ENCODE data around the gene OLIG2.

The OLIG2 gene

GRCh38 chr21:33008333-33009051, 17.2 kb upstream of the OLIG2 start:
- Histone ChIP-seq H2BK5ac (ENCODE audit: low read depth, low read length, poor library complexity, severe bottlenecking) (no peak overlapping the region), H4K8ac (ENCODE audit: low read length) (no peak overlapping the region), H3K9ac (ENCODE audit: low read length) (no peak overlapping the region), H3K4me1 (ENCODE audit: control insufficient read depth, insufficient read depth, low read depth, low read length) (peaks cover 2% of the 10 kb centered on the region), H2BK12ac (ENCODE audit: low read length in 2 of 2) (no peak overlapping the region), H3K27me3 (ENCODE audit: control insufficient read depth in 1 of 2, insufficient read depth in 1 of 2, low read length in 2 of 2) (peaks cover 20 to 28% of the 10 kb centered on the region in 2 experiments), H3K36me3 (ENCODE audit: control insufficient read depth in 1 of 2, insufficient read depth in 2 of 2, low read depth in 1 of 2, low read length in 2 of 2) (no peaks in the 10 kb centered on the region), H3K4ac (ENCODE audit: low read depth in 1 of 2, low read length in 2 of 2) (no peak overlapping the region), H3K79me1 (replicated peaks; ENCODE audit: low read length, poor library complexity, severe bottlenecking) (no peaks in the 10 kb centered on the region), H2AFZ (ENCODE audit: low read depth, low read length) (no peak overlapping the region), H3K9me3 (ENCODE audit: control insufficient read depth, low read length) (no peaks in the 10 kb centered on the region), H3K27ac (ENCODE audit: low read length, poor library complexity, severe bottlenecking) (no peak overlapping the region), H3K4me2 (ENCODE audit: low read length, poor library complexity, severe bottlenecking) (no peak overlapping the region), H2BK120ac (ENCODE audit: low read depth, low read length) (no peak overlapping the region), H2BK15ac (ENCODE audit: low read depth, poor library complexity, severe bottlenecking) (no peak overlapping the region), H3K18ac (ENCODE audit: low read depth in 1 of 2, low read length in 2 of 2) (no peak overlapping the region), H2AK5ac (ENCODE audit: low read length, severe bottlenecking) (no peak overlapping the region), H3K14ac (ENCODE audit: low read length in 2 of 2) (no peak overlapping the region), H4K91ac (ENCODE audit: low read length) (no peak overlapping the region), H3K23ac (ENCODE audit: low read length in 2 of 2) (no peak overlapping the region), H3K4me3 (ENCODE audit: insufficient read depth in 1 of 2, low read depth in 1 of 2, low read length in 2 of 2) (no peak overlapping the region)
- DNase-seq, result no peak
- 83% methylated on average over 2 of the region's 3 CpGs for WGBS

GRCh38 chr21:33010931-33011330, 14.8 kb upstream of the OLIG2 start:
- no peak overlapping the region for H3K4me2 ChIP-seq (ENCODE audit: low read length, poor library complexity, severe bottlenecking)
- H3K23ac ChIP-seq (ENCODE audit: low read length in 2 of 2), result no peak overlapping the region
- H3K14ac ChIP-seq (ENCODE audit: low read length in 2 of 2), result no peak overlapping the region
- 100% methylated on average over 1 of the region's 1 CpG for WGBS
- no peak overlapping the region for H3K4me3 ChIP-seq (ENCODE audit: insufficient read depth in 1 of 2, low read depth in 1 of 2, low read length in 2 of 2)
- H3K4me1 ChIP-seq (ENCODE audit: control insufficient read depth, insufficient read depth, low read depth, low read length), result peaks cover 2% of the 10 kb centered on the region
- no peak overlapping the region for H4K8ac ChIP-seq (ENCODE audit: low read length)
- no peak overlapping the region for H2BK120ac ChIP-seq (ENCODE audit: low read depth, low read length)
- H2BK15ac ChIP-seq (ENCODE audit: low read depth, poor library complexity, severe bottlenecking), result no peak overlapping the region
- H3K4ac ChIP-seq (ENCODE audit: low read depth in 1 of 2, low read length in 2 of 2), result no peak overlapping the region
- H3K9me3 ChIP-seq (ENCODE audit: control insufficient read depth, low read length), result no peaks in the 10 kb centered on the region
- H2AK5ac ChIP-seq (ENCODE audit: low read length, severe bottlenecking), result no peak overlapping the region
- peaks cover 24 to 39% of the 10 kb centered on the region in 2 experiments for H3K27me3 ChIP-seq (ENCODE audit: control insufficient read depth in 1 of 2, insufficient read depth in 1 of 2, low read length in 2 of 2)
- H3K79me1 ChIP-seq (replicated peaks; ENCODE audit: low read length, poor library complexity, severe bottlenecking), result no peaks in the 10 kb centered on the region
- H4K91ac ChIP-seq (ENCODE audit: low read length), result no peak overlapping the region
- H3K9ac ChIP-seq (ENCODE audit: low read length), result no peak overlapping the region
- no peak overlapping the region for H2AFZ ChIP-seq (ENCODE audit: low read depth, low read length)
- H2BK12ac ChIP-seq (ENCODE audit: low read length in 2 of 2), result no peak overlapping the region
- no peak overlapping the region for H2BK5ac ChIP-seq (ENCODE audit: low read depth, low read length, poor library complexity, severe bottlenecking)
- DNase-seq, result no peak
- no peak overlapping the region for H3K18ac ChIP-seq (ENCODE audit: low read depth in 1 of 2, low read length in 2 of 2)
- H3K27ac ChIP-seq (ENCODE audit: low read length, poor library complexity, severe bottlenecking), result no peak overlapping the region
- H3K36me3 ChIP-seq (ENCODE audit: control insufficient read depth in 1 of 2, insufficient read depth in 2 of 2, low read depth in 1 of 2, low read length in 2 of 2), result no peaks in the 10 kb centered on the region

GRCh38 chr21:33011462-33011861, 14.3 kb upstream of the OLIG2 start:
- Histone ChIP-seq H2BK12ac (ENCODE audit: low read length in 2 of 2) (no peak overlapping the region), H3K23ac (ENCODE audit: low read length in 2 of 2) (no peak overlapping the region), H3K79me1 (replicated peaks; ENCODE audit: low read length, poor library complexity, severe bottlenecking) (no peaks in the 10 kb centered on the region), H2BK120ac (ENCODE audit: low read depth, low read length) (no peak overlapping the region), H3K36me3 (ENCODE audit: control insufficient read depth in 1 of 2, insufficient read depth in 2 of 2, low read depth in 1 of 2, low read length in 2 of 2) (no peaks in the 10 kb centered on the region), H3K9me3 (ENCODE audit: control insufficient read depth, low read length) (no peaks in the 10 kb centered on the region), H3K4me3 (ENCODE audit: insufficient read depth in 1 of 2, low read depth in 1 of 2, low read length in 2 of 2) (no peak overlapping the region), H3K9ac (ENCODE audit: low read length) (no peak overlapping the region), H2BK5ac (ENCODE audit: low read depth, low read length, poor library complexity, severe bottlenecking) (no peak overlapping the region), H4K8ac (ENCODE audit: low read length) (no peak overlapping the region), H3K27ac (ENCODE audit: low read length, poor library complexity, severe bottlenecking) (no peak overlapping the region), H2AFZ (ENCODE audit: low read depth, low read length) (no peak overlapping the region), H2BK15ac (ENCODE audit: low read depth, poor library complexity, severe bottlenecking) (no peak overlapping the region), H4K91ac (ENCODE audit: low read length) (no peak overlapping the region), H3K4ac (ENCODE audit: low read depth in 1 of 2, low read length in 2 of 2) (no peak overlapping the region), H3K14ac (ENCODE audit: low read length in 2 of 2) (no peak overlapping the region), H2AK5ac (ENCODE audit: low read length, severe bottlenecking) (no peak overlapping the region), H3K18ac (ENCODE audit: low read depth in 1 of 2, low read length in 2 of 2) (no peak overlapping the region), H3K4me1 (ENCODE audit: control insufficient read depth, insufficient read depth, low read depth, low read length) (peaks cover 2% of the 10 kb centered on the region), H3K4me2 (ENCODE audit: low read length, poor library complexity, severe bottlenecking) (no peak overlapping the region), H3K27me3 (ENCODE audit: control insufficient read depth in 1 of 2, insufficient read depth in 1 of 2, low read length in 2 of 2) (peaks cover 29 to 42% of the 10 kb centered on the region in 2 experiments)
- peak; percentile 59 for DNase-seq
- 78% methylated on average over 3 of the region's 3 CpGs for WGBS

GRCh38 chr21:33013626-33014025, 12.1 kb upstream of the OLIG2 start:
- no peak overlapping the region for H3K27ac ChIP-seq (ENCODE audit: low read length, poor library complexity, severe bottlenecking)
- H3K23ac ChIP-seq (ENCODE audit: low read length in 2 of 2), result no peak overlapping the region
- no peak overlapping the region for H3K4ac ChIP-seq (ENCODE audit: low read depth in 1 of 2, low read length in 2 of 2)
- H3K27me3 ChIP-seq (ENCODE audit: control insufficient read depth in 1 of 2, insufficient read depth in 1 of 2, low read length in 2 of 2), result peaks cover 36 to 53% of the 10 kb centered on the region in 2 experiments
- H2AFZ ChIP-seq (ENCODE audit: low read depth, low read length), result no peak overlapping the region
- no peak overlapping the region for H4K8ac ChIP-seq (ENCODE audit: low read length)
- H3K36me3 ChIP-seq (ENCODE audit: control insufficient read depth in 1 of 2, insufficient read depth in 2 of 2, low read depth in 1 of 2, low read length in 2 of 2), result no peaks in the 10 kb centered on the region
- no peak overlapping the region for H3K4me3 ChIP-seq (ENCODE audit: insufficient read depth in 1 of 2, low read depth in 1 of 2, low read length in 2 of 2)
- no peak overlapping the region for H2BK15ac ChIP-seq (ENCODE audit: low read depth, poor library complexity, severe bottlenecking)
- H3K4me1 ChIP-seq (ENCODE audit: control insufficient read depth, insufficient read depth, low read depth, low read length), result peaks cover 2% of the 10 kb centered on the region
- no peak overlapping the region for H2BK120ac ChIP-seq (ENCODE audit: low read depth, low read length)
- H2AK5ac ChIP-seq (ENCODE audit: low read length, severe bottlenecking), result no peak overlapping the region
- no peak overlapping the region for H3K4me2 ChIP-seq (ENCODE audit: low read length, poor library complexity, severe bottlenecking)
- DNase-seq, result no peak
- no peak overlapping the region for H2BK5ac ChIP-seq (ENCODE audit: low read depth, low read length, poor library complexity, severe bottlenecking)
- no peaks in the 10 kb centered on the region for H3K9me3 ChIP-seq (ENCODE audit: control insufficient read depth, low read length)
- no peak overlapping the region for H4K91ac ChIP-seq (ENCODE audit: low read length)
- no peak overlapping the region for H2BK12ac ChIP-seq (ENCODE audit: low read length in 2 of 2)
- H3K18ac ChIP-seq (ENCODE audit: low read depth in 1 of 2, low read length in 2 of 2), result no peak overlapping the region
- WGBS, result 38% methylated on average over 2 of the region's 3 CpGs
- H3K14ac ChIP-seq (ENCODE audit: low read length in 2 of 2), result no peak overlapping the region
- no peaks in the 10 kb centered on the region for H3K79me1 ChIP-seq (replicated peaks; ENCODE audit: low read length, poor library complexity, severe bottlenecking)
- H3K9ac ChIP-seq (ENCODE audit: low read length), result no peak overlapping the region

Measured in mesenchymal stem cell (in vitro differentiated cells and primary cell).